GM19324 (cell line): ENCODE results near the gene TYW5.

Experiments used
- ATAC-seq: cut with Tn5 transposase; IDR thresholded peaks from one replicate; pipeline ENCODE4 v1.9.1; 2021; ENCODE audit warnings: mild to moderate bottlenecking, moderate library complexity; ENCODE audit not compliant: unreplicated experiment, low FRiP score

Gene TYW5

GRCh38 chr2:199975273-199975895, 20.1 kb upstream of the TYW5 start:
- no peak for ATAC-seq

DNA sequence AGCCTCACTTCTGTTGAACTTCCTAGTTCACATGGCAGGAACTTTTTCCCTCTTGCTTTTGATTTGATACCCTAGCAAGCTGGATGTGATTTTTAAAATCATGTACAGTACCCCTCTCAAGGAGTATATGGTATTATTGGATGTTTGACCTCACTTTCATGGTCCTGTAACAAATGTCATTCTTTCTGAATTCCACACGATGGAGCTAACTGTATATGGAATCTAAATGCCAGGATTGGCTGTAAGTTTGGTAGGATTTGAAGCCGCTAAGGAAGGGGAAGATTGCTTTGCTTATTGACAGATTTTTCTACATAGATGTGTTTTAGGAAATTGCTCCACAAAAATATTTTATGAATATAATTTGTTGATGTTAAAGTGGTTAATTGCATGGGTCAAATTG, 18.4 kb upstream of the TYW5 start:
- ATAC-seq, result no peak

DNA sequence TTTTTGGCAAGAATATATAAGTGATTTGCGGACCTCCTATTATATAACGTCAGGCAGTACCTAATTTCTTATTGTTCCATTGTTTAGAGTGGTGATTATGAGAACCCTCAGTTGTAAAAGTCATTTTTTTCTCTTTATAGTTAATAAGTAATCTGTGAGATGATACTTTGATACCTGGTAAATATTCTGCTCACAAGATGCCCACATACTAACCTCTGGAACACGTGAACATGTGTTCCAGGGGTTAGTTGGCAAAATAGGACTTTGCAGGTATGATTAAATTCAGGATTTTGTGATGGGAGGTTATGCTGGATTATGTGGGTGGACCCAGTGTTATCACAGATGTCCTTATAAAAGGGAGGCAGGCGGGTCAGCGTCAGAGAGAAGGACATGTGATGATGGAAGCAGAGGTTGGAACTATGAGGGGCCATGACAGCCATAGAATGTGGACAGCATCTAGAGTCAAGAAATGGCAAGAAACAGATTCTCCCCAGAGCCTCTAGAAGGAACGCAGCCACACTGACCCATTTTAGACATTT, 16.9 kb upstream of the TYW5 start:
- no peak for ATAC-seq

- ATAC-seq, result no peak
Measured at GRCh38 chr2:199968126-199968525, 12.8 kb upstream of the TYW5 start.

GRCh38 chr2:199966976-199967375, 11.7 kb upstream of the TYW5 start:
- ATAC-seq, result no peak

DNA sequence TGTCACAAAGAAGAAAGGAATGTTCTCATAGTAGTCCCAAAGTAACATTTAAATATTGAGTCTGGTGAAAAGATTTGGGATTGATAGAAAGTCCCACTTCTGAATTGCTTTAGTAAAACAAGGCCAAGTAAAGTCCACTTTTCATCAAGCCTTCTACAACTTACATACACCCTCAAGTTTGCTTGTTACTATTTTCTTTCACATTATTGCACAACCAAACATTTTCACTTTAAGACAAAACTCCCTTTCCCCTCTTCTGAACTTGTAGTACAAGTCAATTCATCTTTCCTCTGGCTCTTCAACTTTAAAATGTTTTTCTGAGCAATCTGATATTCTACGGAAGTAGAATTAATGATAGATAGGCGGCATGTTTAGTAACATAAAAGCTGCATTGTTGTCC, 11.1 kb upstream of the TYW5 start:
- ATAC-seq, result no peak

DNA sequence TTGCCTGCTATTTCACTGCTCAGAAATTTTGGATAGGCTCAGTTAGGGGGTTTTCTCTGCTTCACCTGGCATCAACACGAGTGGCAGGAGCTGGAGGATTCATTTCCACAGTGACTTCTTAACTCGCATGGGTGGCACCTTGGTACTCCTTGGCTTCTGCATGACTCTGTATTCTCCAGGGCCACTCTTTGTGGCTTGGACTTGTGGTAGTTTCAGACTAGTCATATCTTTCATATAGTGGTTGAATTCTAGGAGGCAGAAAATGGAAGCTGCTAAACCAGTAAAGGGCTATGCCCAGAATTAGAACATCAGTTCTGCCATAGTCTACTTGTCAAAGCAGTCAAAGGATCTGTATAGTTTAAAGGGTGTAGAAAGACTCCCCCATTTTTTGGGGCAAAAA, 6.9 kb upstream of the TYW5 start:
- ATAC-seq, result no peak

DNA sequence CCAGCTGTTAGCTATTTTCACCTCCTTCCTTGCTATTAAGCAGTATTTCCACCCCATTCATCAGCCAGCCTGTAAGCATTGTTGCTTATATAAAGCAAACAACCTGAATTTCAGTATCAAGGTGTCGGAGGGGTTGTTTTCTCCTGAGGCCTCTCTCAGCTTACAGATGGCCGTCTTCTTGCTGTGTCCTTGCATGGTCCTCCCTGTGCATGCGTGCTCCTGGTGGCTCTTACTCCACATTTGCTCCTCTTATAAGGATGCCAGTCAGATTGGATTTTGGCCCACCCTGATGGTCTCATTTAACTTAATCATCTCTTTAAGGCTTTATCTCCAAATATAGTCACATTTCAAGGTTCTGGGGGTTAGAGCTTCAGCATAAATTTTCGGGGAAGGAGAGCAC, 2.7 kb upstream of the TYW5 start:
- no peak for ATAC-seq

- ATAC-seq, result no peak
Measured at GRCh38 chr2:199956062-199956380, 730 bp upstream of the TYW5 start.

DNA sequence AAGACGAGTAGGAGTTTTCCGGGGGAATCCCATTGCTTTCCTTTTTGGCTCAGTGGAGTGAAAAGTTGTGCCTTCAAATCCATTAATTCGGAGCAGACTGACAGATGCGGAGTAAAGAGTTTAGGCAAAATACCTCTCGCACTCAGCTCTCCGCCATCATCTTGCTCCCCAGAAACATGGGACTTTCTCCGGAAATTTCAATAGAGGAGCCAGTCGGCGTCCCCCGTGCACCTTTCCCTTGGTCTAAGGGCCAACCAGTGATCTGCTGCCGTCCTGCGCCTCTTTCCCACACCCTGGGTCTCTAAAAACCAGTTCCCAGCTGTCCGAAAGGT, 318 bp downstream of the TYW5 start:
- ATAC-seq, result peak; percentile 29

GRCh38 chr2:199951023-199951422, 4.3 kb downstream of the TYW5 start:
- ATAC-seq, result no peak

- ATAC-seq, result no peak
Measured at GRCh38 chr2:199950396-199950795, 4.9 kb downstream of the TYW5 start.

GRCh38 chr2:199946836-199947235, 8.5 kb downstream of the TYW5 start:
- ATAC-seq, result no peak

DNA sequence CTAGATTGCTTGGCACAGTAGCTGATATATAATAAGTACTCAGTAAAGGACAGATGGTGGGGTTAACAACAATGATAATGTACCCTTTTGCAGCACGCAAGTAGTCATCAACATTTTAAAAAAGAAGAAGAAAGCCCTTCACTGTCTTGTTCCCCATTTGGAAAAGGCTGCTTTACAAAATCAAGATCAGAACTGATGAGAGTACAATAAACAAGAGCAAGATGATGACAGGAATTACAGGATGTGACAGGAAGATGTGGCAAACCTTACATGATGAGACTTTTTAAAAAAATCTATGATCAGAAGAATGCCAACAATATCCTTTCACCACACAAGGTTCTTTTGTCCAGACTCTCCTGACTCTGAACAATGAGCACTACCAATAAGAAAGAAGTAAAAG, 9.1 kb downstream of the TYW5 start:
- ATAC-seq, result no peak

DNA sequence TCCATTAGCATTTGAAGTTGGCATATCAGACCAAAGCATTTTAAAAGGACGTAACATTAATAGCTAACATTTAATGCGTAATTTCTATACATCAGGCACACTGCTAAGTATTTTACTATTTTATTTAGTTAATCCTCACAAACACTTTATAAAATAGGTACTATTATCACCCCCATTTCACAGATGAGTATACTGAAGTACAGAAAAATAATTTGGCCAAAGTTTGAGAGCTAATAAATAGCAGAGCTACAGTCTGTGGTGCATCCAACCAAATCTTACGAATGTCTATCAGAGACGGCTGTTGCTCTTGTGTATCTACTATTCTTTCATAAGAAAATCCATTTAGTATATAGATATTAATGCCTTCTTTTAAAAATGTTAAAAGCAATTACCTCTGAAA, 11.9 kb downstream of the TYW5 start:
- ATAC-seq, result no peak

GRCh38 chr2:199940373-199940772, 14.9 kb downstream of the TYW5 start:
- no peak for ATAC-seq

DNA sequence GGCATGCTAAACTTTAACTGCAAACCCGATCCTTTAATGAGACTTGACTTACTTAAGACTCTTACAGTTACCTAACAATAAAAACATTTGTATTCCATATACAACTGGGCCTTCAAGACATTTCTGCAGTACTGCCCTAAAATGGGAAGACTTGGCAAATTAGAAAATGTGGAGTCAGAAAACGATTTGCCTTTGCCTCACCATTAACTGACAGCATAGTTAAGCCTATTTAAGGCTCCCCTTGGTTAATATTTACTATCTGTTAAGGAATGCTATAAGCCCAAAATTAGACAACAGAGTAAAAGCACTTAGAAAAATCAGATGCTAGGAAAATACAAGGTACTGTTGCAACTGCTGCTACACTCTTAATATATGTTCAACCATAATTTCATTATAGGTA, 18.7 kb downstream of the TYW5 start:
- ATAC-seq, result no peak

GRCh38 chr2:199933466-199933865, 21.8 kb downstream of the TYW5 start:
- no peak for ATAC-seq

DNA sequence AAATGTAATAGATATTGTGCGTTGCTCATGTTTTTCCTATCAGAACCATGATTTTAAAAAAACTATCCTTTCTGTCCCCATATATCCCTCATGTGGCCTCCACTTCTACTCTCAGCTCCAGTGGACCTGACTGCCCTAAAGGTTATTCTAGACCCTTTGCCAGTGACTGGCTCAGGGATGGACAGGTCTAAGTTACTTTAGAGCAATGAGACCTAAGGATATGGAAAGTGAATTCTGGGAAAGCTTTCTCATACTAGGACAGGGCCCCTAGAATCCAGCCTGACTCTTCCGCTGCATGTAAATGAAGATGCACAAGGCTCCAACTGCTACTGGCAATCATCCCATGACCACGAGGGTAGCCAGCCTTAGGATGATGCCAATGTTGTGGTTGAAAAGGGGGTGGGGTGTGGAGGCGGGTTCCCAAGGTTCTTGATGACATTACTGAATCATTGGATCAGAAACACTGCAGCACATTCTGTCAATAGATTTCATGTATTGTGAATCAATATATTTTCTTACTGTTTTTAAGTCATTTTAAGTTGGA, 22.9 kb downstream of the TYW5 start:
- no peak for ATAC-seq

DNA sequence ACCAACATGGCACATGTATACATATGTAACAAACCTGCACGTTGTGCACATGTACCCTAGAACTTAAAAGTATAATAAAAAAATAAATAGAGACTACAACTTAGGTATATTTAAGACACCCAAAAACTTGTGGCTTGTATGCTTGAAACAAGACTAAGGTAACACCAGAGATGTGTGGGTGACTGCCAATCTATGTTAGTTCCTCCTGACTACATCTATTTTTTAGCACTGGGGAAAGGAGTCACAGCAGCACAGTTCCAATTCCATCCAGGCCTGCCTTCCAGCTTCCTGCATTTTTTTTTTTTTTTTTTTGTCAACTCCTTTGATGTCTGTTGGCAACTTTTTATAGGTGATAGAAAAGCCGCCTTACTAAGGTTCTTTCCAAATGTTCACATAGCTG, 26.0 kb downstream of the TYW5 start:
- no peak for ATAC-seq

- no peak for ATAC-seq
Measured at GRCh38 chr2:199928626-199929025, 26.7 kb downstream of the TYW5 start.

DNA sequence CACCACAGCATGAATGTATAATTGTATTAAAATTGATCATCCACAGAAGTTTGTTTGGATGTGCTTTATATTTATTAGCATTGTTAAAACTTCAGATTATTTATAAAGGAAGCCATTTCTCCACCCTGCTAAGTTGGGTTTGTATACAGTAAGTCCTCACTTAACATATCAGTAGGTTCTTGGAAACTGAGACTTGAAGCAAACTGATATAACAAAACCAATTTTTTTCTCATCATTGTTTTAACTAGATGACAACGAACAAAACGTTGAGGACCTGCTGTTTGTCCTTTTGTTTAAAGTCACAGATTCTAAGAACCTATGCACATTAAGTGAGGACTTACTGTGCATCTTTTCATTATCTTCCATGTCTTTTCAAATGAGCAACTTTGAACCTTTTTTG, 27.1 kb downstream of the TYW5 start:
- no peak for ATAC-seq

DNA sequence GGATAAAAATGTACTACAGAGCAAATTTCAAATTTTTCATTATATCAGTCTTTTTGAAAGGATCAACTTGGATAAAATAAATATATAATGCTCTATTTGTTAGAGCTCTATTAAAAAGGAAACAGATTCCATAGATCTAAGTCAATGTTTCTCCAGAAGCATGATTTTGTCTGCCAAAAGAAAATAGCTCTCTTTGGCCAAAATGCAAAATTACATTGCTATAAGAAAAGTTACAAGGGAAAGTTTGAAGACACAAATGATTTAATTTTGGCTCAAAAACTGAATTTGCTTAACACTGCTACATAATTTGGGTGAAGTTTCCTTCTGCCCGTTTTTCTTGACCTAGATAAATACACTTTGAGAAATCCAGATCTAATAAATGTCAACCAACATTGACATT, 28.5 kb downstream of the TYW5 start:
- no peak for ATAC-seq
